ENCODE data around the gene C4BPB. TPM values are rescaled to one million over a fixed set of nuclear protein-coding genes. Genes with fewer than 3 reads are reported as not detected.

C4BPB gene
- total and polyA plus RNA-seq, 2 experiments from 2014 or later, result not detected

DNA sequence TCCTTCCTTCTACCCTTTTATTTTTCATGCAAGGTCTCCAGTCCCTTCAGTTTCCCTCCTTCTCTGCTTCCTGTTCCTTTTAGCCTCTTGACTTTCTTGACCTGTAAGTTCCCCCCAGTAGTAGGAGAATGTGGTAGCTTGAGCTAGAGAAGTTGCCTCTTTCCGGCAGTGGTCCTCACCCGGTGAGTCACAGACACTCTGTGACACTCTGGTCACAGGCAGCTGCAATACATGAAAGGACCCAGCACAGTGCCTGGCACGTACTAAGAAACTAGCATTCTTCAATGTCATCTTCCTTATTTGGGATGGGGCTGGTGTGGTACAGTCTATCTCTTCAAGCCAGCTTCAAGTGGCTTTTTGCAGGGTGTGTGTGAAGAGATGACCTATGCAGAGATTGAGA lies 19.6 kb upstream of the C4BPB start:
- Histone ChIP-seq H3F3A (ENCODE audit: insufficient read depth) (no peaks in the 10 kb centered on the region), H3K4me2 (ENCODE audit: unreplicated experiment) (no peak overlapping the region), H3K27me3 (replicated peaks; ENCODE audit: insufficient read depth) (no peaks in the 10 kb centered on the region), H3K4me3 (no peak overlapping the region), H3K27ac (no peak overlapping the region), H2AFZ (no peak overlapping the region), H3K79me2 (ENCODE audit: insufficient read depth) (no peaks in the 10 kb centered on the region), H3K36me3 (ENCODE audit: low read depth) (no peaks in the 10 kb centered on the region), H3K9me3 (ENCODE audit: low read depth) (no peaks in the 10 kb centered on the region), H3K4me1 (ENCODE audit: insufficient read depth) (no peaks in the 10 kb centered on the region), H4K20me1 (ENCODE audit: insufficient read depth) (no peaks in the 10 kb centered on the region), H3K9ac (no peak overlapping the region), H3K9me2 (ENCODE audit: insufficient read depth) (no peaks in the 10 kb centered on the region)
- DNase-seq, result no peak
- in situ Hi-C loops (cut with MboI), result no loop called here
- TF ChIP-seq EZH2 (IDR thresholded peaks at IDR 0.05; ENCODE audit: insufficient read depth, poor library complexity, severe bottlenecking) (no peak), EZH2phosphoT487 (IDR thresholded peaks at IDR 0.05; ENCODE audit: insufficient read depth, low read depth) (no peak)
- 71 to 83% methylated on average over 3 of the region's 3 CpGs for WGBS, 2 experiments (ENCODE audit: low coverage in 1 of 2, low lambda C conversion rate in 2 of 2, missing lambda C conversion rate in 2 of 2)

DNA sequence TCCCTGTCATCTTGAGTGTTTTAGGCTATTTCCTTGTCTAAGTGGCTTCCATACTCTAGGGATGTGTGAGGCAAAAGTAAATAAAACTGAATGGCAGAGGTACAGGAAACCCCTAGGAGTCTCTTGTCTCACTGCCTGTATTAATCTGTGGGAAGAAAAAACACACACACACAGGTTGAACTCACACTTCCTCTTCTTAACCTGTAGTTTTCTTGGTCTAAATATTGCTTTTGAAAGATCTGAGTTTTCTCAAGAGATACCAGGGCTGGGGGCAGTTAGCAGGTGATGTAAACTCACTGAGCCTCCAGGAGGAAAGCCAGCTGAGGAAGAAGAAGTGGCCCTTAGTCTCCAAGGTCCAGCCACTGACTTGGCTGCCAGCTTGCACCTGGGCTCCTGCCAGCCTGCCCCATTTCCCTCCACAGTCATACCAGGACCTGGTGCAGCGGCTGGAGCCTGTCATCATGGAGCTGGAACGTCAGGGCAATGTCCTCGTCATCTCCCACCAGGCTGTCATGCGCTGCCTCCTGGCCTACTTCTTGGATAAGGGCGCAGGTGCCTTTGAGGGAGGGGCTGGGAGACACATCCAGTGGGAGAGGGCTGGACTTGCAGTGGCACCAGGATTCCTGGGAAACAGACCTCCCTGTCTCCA lies 18.7 kb upstream of the C4BPB start:
- no peaks in the 10 kb centered on the region for H3K9me2 ChIP-seq (ENCODE audit: insufficient read depth)
- no peaks in the 10 kb centered on the region for H3K9me3 ChIP-seq (ENCODE audit: low read depth)
- H2AFZ ChIP-seq, result no peak overlapping the region
- H3K4me1 ChIP-seq (ENCODE audit: insufficient read depth), result no peaks in the 10 kb centered on the region
- no peak overlapping the region for H3K27ac ChIP-seq
- TF ChIP-seq EZH2phosphoT487 (IDR thresholded peaks at IDR 0.05; ENCODE audit: insufficient read depth, low read depth) (no peak), EZH2 (IDR thresholded peaks at IDR 0.05; ENCODE audit: insufficient read depth, poor library complexity, severe bottlenecking) (no peak)
- 84 to 89% methylated on average over 5 of the region's 5 CpGs for WGBS, 2 experiments (ENCODE audit: low coverage in 1 of 2, low lambda C conversion rate in 2 of 2, missing lambda C conversion rate in 2 of 2)
- no peak for DNase-seq
- H3K4me3 ChIP-seq, result no peak overlapping the region
- H3K36me3 ChIP-seq (ENCODE audit: low read depth), result no peaks in the 10 kb centered on the region
- in situ Hi-C loops (cut with MboI), result no loop called here
- no peaks in the 10 kb centered on the region for H4K20me1 ChIP-seq (ENCODE audit: insufficient read depth)
- H3K27me3 ChIP-seq (replicated peaks; ENCODE audit: insufficient read depth), result no peaks in the 10 kb centered on the region
- H3K9ac ChIP-seq, result no peak overlapping the region
- H3K79me2 ChIP-seq (ENCODE audit: insufficient read depth), result no peaks in the 10 kb centered on the region
- no peak overlapping the region for H3K4me2 ChIP-seq (ENCODE audit: unreplicated experiment)
- H3F3A ChIP-seq (ENCODE audit: insufficient read depth), result no peaks in the 10 kb centered on the region

GRCh38 chr1:207070811-207071210 lies 17.8 kb upstream of the C4BPB start:
- DNase-seq, result no peak
- no peak overlapping the region for H3K9ac ChIP-seq
- H3K4me3 ChIP-seq, result no peak overlapping the region
- H3K9me3 ChIP-seq (ENCODE audit: low read depth), result no peaks in the 10 kb centered on the region
- no peak overlapping the region for H3K4me2 ChIP-seq (ENCODE audit: unreplicated experiment)
- no peaks in the 10 kb centered on the region for H3K36me3 ChIP-seq (ENCODE audit: low read depth)
- WGBS, 2 experiments (ENCODE audit: low coverage in 1 of 2, low lambda C conversion rate in 2 of 2, missing lambda C conversion rate in 2 of 2), result 90 to 95% methylated on average over 4 of the region's 4 CpGs
- H4K20me1 ChIP-seq (ENCODE audit: insufficient read depth), result no peaks in the 10 kb centered on the region
- H3K9me2 ChIP-seq (ENCODE audit: insufficient read depth), result no peaks in the 10 kb centered on the region
- H3K79me2 ChIP-seq (ENCODE audit: insufficient read depth), result no peaks in the 10 kb centered on the region
- no peaks in the 10 kb centered on the region for H3K27me3 ChIP-seq (replicated peaks; ENCODE audit: insufficient read depth)
- H3K4me1 ChIP-seq (ENCODE audit: insufficient read depth), result no peaks in the 10 kb centered on the region
- no peak overlapping the region for H2AFZ ChIP-seq
- TF ChIP-seq EZH2 (IDR thresholded peaks at IDR 0.05; ENCODE audit: insufficient read depth, poor library complexity, severe bottlenecking) (no peak), EZH2phosphoT487 (IDR thresholded peaks at IDR 0.05; ENCODE audit: insufficient read depth, low read depth) (no peak)
- H3F3A ChIP-seq (ENCODE audit: insufficient read depth), result no peaks in the 10 kb centered on the region
- in situ Hi-C loops (cut with MboI), result no loop called here
- no peak overlapping the region for H3K27ac ChIP-seq

- TF ChIP-seq EZH2phosphoT487 (IDR thresholded peaks at IDR 0.05; ENCODE audit: insufficient read depth, low read depth), result no peak
- in situ Hi-C loops (cut with MboI), result no loop called here
- Histone ChIP-seq H3K27ac (no peak overlapping the region), H2AFZ (no peak overlapping the region), H3K36me3 (ENCODE audit: low read depth) (no peaks in the 10 kb centered on the region), H3K4me1 (ENCODE audit: insufficient read depth) (no peaks in the 10 kb centered on the region), H3K9me2 (ENCODE audit: insufficient read depth) (no peaks in the 10 kb centered on the region), H3K4me3 (no peak overlapping the region), H3K9me3 (ENCODE audit: low read depth) (no peaks in the 10 kb centered on the region), H4K20me1 (ENCODE audit: insufficient read depth) (no peaks in the 10 kb centered on the region), H3K4me2 (ENCODE audit: unreplicated experiment) (no peak overlapping the region), H3K79me2 (ENCODE audit: insufficient read depth) (no peaks in the 10 kb centered on the region), H3K9ac (no peak overlapping the region), H3F3A (ENCODE audit: insufficient read depth) (no peaks in the 10 kb centered on the region), H3K27me3 (replicated peaks; ENCODE audit: insufficient read depth) (no peaks in the 10 kb centered on the region)
- no peak for DNase-seq
- WGBS, 2 experiments (ENCODE audit: low coverage in 1 of 2, low lambda C conversion rate in 2 of 2, missing lambda C conversion rate in 2 of 2), result 87 to 91% methylated on average over 6 of the region's 6 CpGs
Measured at GRCh38 chr1:207071426-207071825, 17.2 kb upstream of the C4BPB start.

DNA sequence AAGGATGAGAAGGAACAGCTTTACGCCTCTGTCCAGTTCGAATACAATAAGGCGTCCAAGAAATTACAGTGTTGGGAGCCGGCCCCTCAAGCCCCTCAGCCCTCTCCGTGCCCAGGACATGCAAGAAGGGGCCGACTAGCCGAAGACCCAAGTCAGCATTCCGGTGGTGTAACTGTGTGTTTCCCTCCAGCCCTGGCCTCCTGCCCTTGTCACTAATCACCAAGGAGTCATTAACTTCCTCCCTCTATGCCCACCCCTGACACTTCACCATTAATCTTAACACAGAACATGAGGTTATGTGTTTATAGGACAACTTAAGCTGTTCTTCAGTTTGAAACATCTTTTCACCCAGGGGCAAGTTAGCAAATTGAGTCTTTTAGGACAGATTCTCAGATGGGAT lies 16.4 kb upstream of the C4BPB start:
- Histone ChIP-seq H3K9ac (no peak overlapping the region), H3F3A (ENCODE audit: insufficient read depth) (no peaks in the 10 kb centered on the region), H3K9me3 (ENCODE audit: low read depth) (no peaks in the 10 kb centered on the region), H3K27me3 (replicated peaks; ENCODE audit: insufficient read depth) (no peaks in the 10 kb centered on the region), H3K79me2 (ENCODE audit: insufficient read depth) (no peaks in the 10 kb centered on the region), H3K4me1 (ENCODE audit: insufficient read depth) (no peaks in the 10 kb centered on the region), H4K20me1 (ENCODE audit: insufficient read depth) (no peaks in the 10 kb centered on the region), H3K27ac (no peak overlapping the region), H3K9me2 (ENCODE audit: insufficient read depth) (no peaks in the 10 kb centered on the region), H3K4me2 (ENCODE audit: unreplicated experiment) (no peak overlapping the region), H3K36me3 (ENCODE audit: low read depth) (no peaks in the 10 kb centered on the region), H2AFZ (no peak overlapping the region), H3K4me3 (no peak overlapping the region)
- in situ Hi-C loops (cut with MboI), result no loop called here
- TF ChIP-seq EZH2 (IDR thresholded peaks at IDR 0.05; ENCODE audit: insufficient read depth, poor library complexity, severe bottlenecking), result no peak
- TF ChIP-seq EZH2phosphoT487 (IDR thresholded peaks at IDR 0.05; ENCODE audit: insufficient read depth, low read depth), result no peak
- DNase-seq, result no peak
- 84 to 86% methylated on average over 8 of the region's 8 CpGs for WGBS, 2 experiments (ENCODE audit: low coverage in 1 of 2, low lambda C conversion rate in 2 of 2, missing lambda C conversion rate in 2 of 2)

All from GM23248 (cell line).